ENCODE results near the gene PGAP6.

PGAP6 gene

DNA sequence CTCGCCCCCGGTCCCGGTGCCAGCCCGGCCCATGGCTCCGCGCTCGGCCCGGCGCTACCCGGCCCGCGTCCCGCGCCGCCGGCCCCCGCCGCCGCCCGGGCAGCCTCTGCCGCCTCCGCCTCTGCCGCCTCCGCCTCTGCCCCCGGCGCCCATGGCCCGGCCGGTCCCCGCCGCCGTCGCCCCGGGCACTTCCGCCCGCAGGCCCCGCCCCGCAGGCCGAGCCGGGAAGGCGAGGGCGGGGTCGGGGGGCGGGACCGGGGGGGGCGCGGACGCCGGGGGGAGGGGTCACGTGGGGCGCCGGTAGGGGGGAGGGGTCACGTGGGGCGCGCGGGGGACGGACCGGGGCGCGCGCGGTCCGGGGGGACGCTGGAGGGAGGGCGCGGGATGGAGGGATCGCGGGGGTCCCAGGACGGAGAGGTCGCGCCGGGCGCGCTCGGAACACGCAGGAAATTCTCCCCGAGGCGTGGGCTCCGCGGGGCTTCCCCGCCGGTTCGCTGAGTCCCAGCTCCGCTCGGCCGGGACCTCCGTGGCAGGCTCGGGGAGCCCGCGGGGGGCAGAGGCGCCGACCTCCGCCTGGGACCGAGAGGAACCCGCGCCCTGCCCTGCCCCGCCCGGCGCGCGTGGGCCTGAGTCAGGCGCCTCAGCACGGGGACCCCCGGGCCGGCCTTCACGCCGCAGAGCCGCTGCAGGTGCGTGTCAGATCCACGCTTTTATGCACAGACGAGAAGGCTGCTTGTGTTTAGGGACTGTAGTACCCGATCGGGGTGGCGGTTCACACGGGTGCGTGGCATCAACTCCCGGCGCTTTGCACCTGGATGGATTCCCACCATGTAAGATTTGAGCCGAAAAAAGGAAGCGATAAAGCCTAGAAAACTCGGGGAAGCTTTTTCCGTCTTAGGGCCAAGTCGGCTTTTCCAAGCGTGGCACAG lies at the start of gene PGAP6:
Gene PGAP6, minus strand, starts transcription at position 190 of the 929 bp plus-strand sequence. Its CDS starts 157 bp downstream, at position 33.
- TF ChIP-seq, protein P1, sequence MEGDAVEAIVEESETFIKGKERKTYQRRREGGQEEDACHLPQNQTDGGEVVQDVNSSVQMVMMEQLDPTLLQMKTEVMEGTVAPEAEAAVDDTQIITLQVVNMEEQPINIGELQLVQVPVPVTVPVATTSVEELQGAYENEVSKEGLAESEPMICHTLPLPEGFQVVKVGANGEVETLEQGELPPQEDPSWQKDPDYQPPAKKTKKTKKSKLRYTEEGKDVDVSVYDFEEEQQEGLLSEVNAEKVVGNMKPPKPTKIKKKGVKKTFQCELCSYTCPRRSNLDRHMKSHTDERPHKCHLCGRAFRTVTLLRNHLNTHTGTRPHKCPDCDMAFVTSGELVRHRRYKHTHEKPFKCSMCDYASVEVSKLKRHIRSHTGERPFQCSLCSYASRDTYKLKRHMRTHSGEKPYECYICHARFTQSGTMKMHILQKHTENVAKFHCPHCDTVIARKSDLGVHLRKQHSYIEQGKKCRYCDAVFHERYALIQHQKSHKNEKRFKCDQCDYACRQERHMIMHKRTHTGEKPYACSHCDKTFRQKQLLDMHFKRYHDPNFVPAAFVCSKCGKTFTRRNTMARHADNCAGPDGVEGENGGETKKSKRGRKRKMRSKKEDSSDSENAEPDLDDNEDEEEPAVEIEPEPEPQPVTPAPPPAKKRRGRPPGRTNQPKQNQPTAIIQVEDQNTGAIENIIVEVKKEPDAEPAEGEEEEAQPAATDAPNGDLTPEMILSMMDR (IDR thresholded peaks at IDR 0.05; ENCODE audit: insufficient read depth, low read length, poor library complexity, severe bottlenecking): no peak
- Histone ChIP-seq H3K27me3 (replicated peaks; ENCODE audit: control insufficient read depth, insufficient read depth, low read length) (no peaks in the 10 kb centered on the region), H3K36me3 (ENCODE audit: control insufficient read depth, insufficient read depth, low read length) (no peaks in the 10 kb centered on the region; the same call in 1 of the 2 replicates), H3K4me3 (replicated peaks; ENCODE audit: low read depth, low read length) (peak within 1 kb of the TSS; percentile 84)
- peak; percentile 71 for DNase-seq (ENCODE audit: extremely low read depth, insufficient read length)

- no peaks in the 10 kb centered on the region for H3K27me3 ChIP-seq (replicated peaks; ENCODE audit: control insufficient read depth, insufficient read depth, low read length)
- TF ChIP-seq, protein P1 (IDR thresholded peaks at IDR 0.05; ENCODE audit: insufficient read depth, low read length, poor library complexity, severe bottlenecking): no peak
- no peak for DNase-seq (ENCODE audit: extremely low read depth, insufficient read length)
- no peaks in the 10 kb centered on the region for H3K36me3 ChIP-seq (ENCODE audit: control insufficient read depth, insufficient read depth, low read length)
- no peak overlapping the region for H3K4me3 ChIP-seq (replicated peaks; ENCODE audit: low read depth, low read length)
Observed at GRCh38 chr16:430904-431303, 49.1 kb upstream of the PGAP6 start.

DNA sequence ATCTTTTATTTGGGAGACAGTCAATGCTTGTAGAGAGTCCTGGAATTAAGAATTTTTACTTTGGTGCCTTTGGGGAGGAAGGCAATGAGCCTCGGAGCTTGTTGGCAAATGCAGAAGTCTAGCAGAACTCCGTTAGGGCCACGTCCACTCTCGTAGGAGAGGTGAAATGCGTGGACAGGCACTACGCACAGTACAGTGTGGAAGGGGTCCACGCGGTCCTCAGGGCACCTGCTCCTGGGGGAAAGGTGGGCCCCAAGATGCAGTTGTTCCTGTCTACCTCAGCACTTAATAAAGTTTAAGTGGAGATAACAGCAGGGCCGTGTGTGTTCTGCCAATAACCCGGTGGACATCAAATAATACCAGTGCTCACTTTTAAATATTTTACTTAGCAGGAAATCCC lies 45.5 kb upstream of the PGAP6 start:
- TF ChIP-seq, protein P1 (IDR thresholded peaks at IDR 0.05; ENCODE audit: insufficient read depth, low read length, poor library complexity, severe bottlenecking): no peak
- DNase-seq (ENCODE audit: extremely low read depth, insufficient read length): no peak
- Histone ChIP-seq H3K36me3 (ENCODE audit: control insufficient read depth, insufficient read depth, low read length) (no peaks in the 10 kb centered on the region), H3K4me3 (replicated peaks; ENCODE audit: low read depth, low read length) (peak overlapping the region; percentile 80), H3K27me3 (replicated peaks; ENCODE audit: control insufficient read depth, insufficient read depth, low read length) (no peaks in the 10 kb centered on the region)

- Histone ChIP-seq H3K27me3 (replicated peaks; ENCODE audit: control insufficient read depth, insufficient read depth, low read length) (no peaks in the 10 kb centered on the region), H3K4me3 (replicated peaks; ENCODE audit: low read depth, low read length) (peak overlapping the region; percentile 80), H3K36me3 (ENCODE audit: control insufficient read depth, insufficient read depth, low read length) (no peaks in the 10 kb centered on the region)
- no peak for DNase-seq (ENCODE audit: extremely low read depth, insufficient read length)
- TF ChIP-seq, protein P1 (IDR thresholded peaks at IDR 0.05; ENCODE audit: insufficient read depth, low read length, poor library complexity, severe bottlenecking): no peak
Observed at GRCh38 chr16:426906-427249, 45.1 kb upstream of the PGAP6 start.

DNA sequence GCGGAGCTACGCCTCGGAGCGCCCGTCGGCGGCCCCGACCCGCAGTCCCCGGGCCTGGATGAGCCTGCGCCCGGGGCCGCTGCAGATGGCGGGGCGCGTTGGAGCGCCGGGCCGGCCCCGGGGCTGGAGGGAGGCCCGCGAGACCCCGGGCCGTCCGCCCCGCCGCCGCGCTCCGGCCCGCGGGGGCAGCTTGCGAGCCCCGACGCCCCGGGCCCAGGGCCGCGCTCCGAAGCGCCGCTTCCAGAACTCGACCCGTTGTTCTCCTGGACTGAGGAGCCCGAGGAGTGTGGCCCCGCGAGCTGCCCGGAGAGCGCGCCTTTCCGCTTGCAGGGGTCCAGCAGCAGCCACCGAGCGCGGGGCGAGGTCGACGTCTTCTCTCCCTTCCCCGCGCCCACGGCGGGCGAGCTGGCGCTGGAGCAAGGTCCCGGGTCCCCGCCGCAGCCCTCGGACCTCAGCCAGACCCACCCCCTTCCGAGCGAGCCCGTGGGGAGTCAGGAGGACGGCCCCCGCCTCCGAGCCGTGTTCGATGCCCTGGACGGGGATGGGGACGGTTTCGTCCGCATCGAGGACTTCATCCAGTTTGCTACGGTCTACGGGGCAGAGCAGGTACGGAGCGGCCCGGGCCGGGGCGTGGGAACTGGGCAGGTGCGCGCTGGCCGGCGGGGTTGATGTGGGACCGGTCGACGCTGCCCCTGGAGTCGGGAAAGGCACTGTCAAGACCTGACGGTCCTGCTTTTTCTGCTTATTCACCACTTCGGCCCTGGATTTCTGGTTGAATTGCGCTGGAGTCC lies 44.5 kb upstream of the PGAP6 start:
- Histone ChIP-seq H3K4me3 (replicated peaks; ENCODE audit: low read depth, low read length) (peak overlapping the region; percentile 80), H3K27me3 (replicated peaks; ENCODE audit: control insufficient read depth, insufficient read depth, low read length) (no peaks in the 10 kb centered on the region), H3K36me3 (ENCODE audit: control insufficient read depth, insufficient read depth, low read length) (no peaks in the 10 kb centered on the region)
- DNase-seq (ENCODE audit: extremely low read depth, insufficient read length): peak; percentile 38
- TF ChIP-seq, protein P1 (IDR thresholded peaks at IDR 0.05; ENCODE audit: insufficient read depth, low read length, poor library complexity, severe bottlenecking): no peak
